HepG2 (cell line): ENCODE data around the gene INHBB. TPM values are rescaled to one million over a fixed set of nuclear protein-coding genes. Genes with fewer than 3 reads are reported as not detected.

Experiments
- ATAC-seq: fragments of 200-7000 bp; cut with Tn5 transposase; 3 replicates; pipeline ENCODE4 v1.9.1; 2020; ENCODE audit warnings: mild to moderate bottlenecking, moderate library complexity
- BruUV-seq: library from RNA; stranded (reverse); fragments of 400-500 nt; replicated peaks from 2 replicates; lab custom pipeline; 2021; lab: Mats Ljungman, UMichigan
- CTCF ChIA-PET: fragments of 300-600 bp; formaldehyde crosslinking; extraction: SDS; loops from one replicate; lab custom pipeline; 2021; ENCODE audit warnings: low total read pairs, inconsistent platforms, low intra/inter-chr PET ratio; lab: Yijun Ruan, JAX
- POLR2A ChIA-PET: fragments of 350-600 bp; sonication (Branson Sonifier 250); formaldehyde crosslinking; loops from one replicate; lab custom pipeline; 2020; ENCODE audit warnings: antibody characterized with exemption, inconsistent platforms; lab: Yijun Ruan, JAX
- DNase-seq: peaks from one replicate; pipeline ENCODE4 v3.0.0-alpha.2; 2015; ENCODE audit warnings: low spot score
- FAIRE-seq: peaks from 3 replicates; lab custom pipeline; 2011; peaks lifted over from hg19 to GRCh38; lab: Jason Lieb, UNC
- H2AFZ ChIP-seq: one replicate; pipeline ENCODE4 v1.6.1; 2011; ENCODE audit warnings: low read length, inconsistent platforms
- H3K27ac ChIP-seq: fragments of 300-600 bp; 3 replicates; pipeline ENCODE4 v1.8.0; 2011; ENCODE audit warnings: mixed run types, mild to moderate bottlenecking, mixed read lengths, low read length, inconsistent platforms; ENCODE audit not compliant: insufficient read depth; ENCODE audit errors: extremely low read length
- H3K27me3 ChIP-seq, 2 experiments: fragments of 200-600 bp in 1 of 2; 2 replicates in 1 of 2; 3 replicates in 1 of 2; pipeline versions ENCODE4 v1.6.0 to v1.8.0; 2011; ENCODE audit warnings: low read length in 2 of 2, mild to moderate bottlenecking in 2 of 2, moderate library complexity in 2 of 2, inconsistent platforms in 1 of 2; ENCODE audit not compliant: insufficient read depth in 2 of 2, control insufficient read depth in 1 of 2
- H3K36me3 ChIP-seq, 2 experiments: fragments of 200-600 bp in 1 of 2; replicated peaks in 1 of 2; 2 replicates in 1 of 2; 3 replicates in 1 of 2; pipeline versions ENCODE4 v1.5.1 to v1.8.0; 2011; ENCODE audit warnings: low read length in 2 of 2, inconsistent platforms in 1 of 2; ENCODE audit not compliant: insufficient read depth in 2 of 2, control insufficient read depth in 1 of 2
- H3K4me1 ChIP-seq: 2 replicates; pipeline ENCODE4 v1.5.1; 2012; ENCODE audit warnings: low read length, inconsistent platforms; ENCODE audit not compliant: insufficient read depth
- H3K4me2 ChIP-seq: 2 replicates; pipeline ENCODE4 v1.6.0; 2011; ENCODE audit warnings: low read depth, low read length, inconsistent platforms
- H3K4me3 ChIP-seq, 3 experiments: fragments of 200-600 bp in 1 of 3; sonication (generic), shearing (Covaris generic) in 1 of 3; replicated peaks in 1 of 3; 2 replicates each; pipeline ENCODE4 v1.5.1; 2011 to 2016; ENCODE audit warnings: low read length in 3 of 3, inconsistent platforms in 2 of 3, low read depth in 2 of 3, mild to moderate bottlenecking in 2 of 3, control low read depth in 1 of 3, mixed read lengths in 1 of 3; ENCODE audit not compliant: insufficient read depth in 1 of 3
- H3K79me2 ChIP-seq: one replicate; pipeline ENCODE4 v1.6.1; 2011; ENCODE audit warnings: low read length, inconsistent platforms; ENCODE audit not compliant: insufficient read depth
- H3K9ac ChIP-seq: 2 replicates; pipeline ENCODE4 v1.6.0; 2011; ENCODE audit warnings: mild to moderate bottlenecking, low read depth, low read length, inconsistent platforms; ENCODE audit not compliant: insufficient read depth
- H3K9me3 ChIP-seq: 2 replicates; pipeline ENCODE4 v1.5.1; 2012; ENCODE audit warnings: mild to moderate bottlenecking, low read length
- H4K20me1 ChIP-seq: 2 replicates; pipeline ENCODE4 v1.6.0; 2011; ENCODE audit warnings: inconsistent platforms, mild to moderate bottlenecking, low read length, moderate library complexity; ENCODE audit not compliant: insufficient read depth
- IKZF1 ChIP-seq: fragments of 450-650 bp; IDR thresholded peaks from 2 replicates; pipeline ENCODE4 v1.7.1; 2016
- KLF15 ChIP-seq: sonication (generic); formaldehyde crosslinking; IDR thresholded peaks from 2 replicates; pipeline ENCODE4 v1.8.1; 2023; ENCODE audit warnings: borderline replicate concordance, mild to moderate bottlenecking, inconsistent platforms, missing genetic modification reagents, mixed read lengths
- ZMYM3 ChIP-seq: sonication (generic); formaldehyde crosslinking; IDR thresholded peaks from 2 replicates; pipeline ENCODE4 v1.5.1; 2020; ENCODE audit warnings: mild to moderate bottlenecking, missing genetic modification reagents
- WGBS: methylation state at CpG from one replicate; pipeline ENCODE4 v1.1.6; 2017; ENCODE audit warnings: low lambda C conversion rate; 5-methylcytosine and 5-hydroxymethylcytosine counted together
- in situ Hi-C: cut with HindIII; loops from 2 replicates; pipeline ENCODE4 v1.10.0; 2017; ENCODE audit warnings: low pct_unique_long_range_greater_than_20kb; ENCODE audit not compliant: extremely low pct_ligation_motif_present
- intact Hi-C: fragments of 100-400 bp; cut with micrococcal nuclease; formaldehyde crosslinking; loops from one replicate; pipeline ENCODE4 v1.10.0; 2022; ENCODE audit not compliant: unreplicated experiment
- polyA plus RNA-seq, 8 experiments: library from polyadenylated mRNA; depleted of rRNA in 3 of 8; stranded (reverse) in 7 of 8; unstranded in 1 of 8; fragments of >200 nt; fragmentation: Illumina TruSeq in 4 of 8; extraction: Trizol in 4 of 8; gene quantifications; 2 replicates each; pipeline versions ENCODE4 v1.2.1 to v1.2.3, GENCODE V29; 2011 to 2016; ENCODE audit warnings: low read depth in 4 of 8, missing spikeins in 1 of 8, mixed read lengths in 1 of 8; ENCODE audit not compliant: insufficient read depth in 1 of 8
- total RNA-seq, 5 experiments: library from RNA; depleted of rRNA; stranded (reverse); fragments of >200 nt; fragmentation: Illumina TruSeq; extraction: Trizol; gene quantifications; 2 replicates each; pipeline ENCODE4 v1.2.3, GENCODE V29; 2016; ENCODE audit warnings: low read depth in 1 of 5
- TF ChIP-seq, protein P1 (sequence below): sonication (generic); formaldehyde crosslinking; IDR thresholded peaks from 2 replicates; pipeline ENCODE4 v1.4.0; 2020; ENCODE audit warnings: missing genetic modification reagents, borderline replicate concordance
- TF ChIP-seq, protein P2 (sequence below): sonication (generic); formaldehyde crosslinking; IDR thresholded peaks from 2 replicates; pipeline ENCODE4 v1.5.0; 2020; ENCODE audit warnings: missing genetic modification reagents, mild to moderate bottlenecking, borderline replicate concordance

The INHBB gene
- total and polyA plus RNA-seq, 2 of the 13 experiments (the other 11 are each of a cell fraction or from before 2014, with no cell fraction given), result 0.20 to 1.7 TPM

DNA sequence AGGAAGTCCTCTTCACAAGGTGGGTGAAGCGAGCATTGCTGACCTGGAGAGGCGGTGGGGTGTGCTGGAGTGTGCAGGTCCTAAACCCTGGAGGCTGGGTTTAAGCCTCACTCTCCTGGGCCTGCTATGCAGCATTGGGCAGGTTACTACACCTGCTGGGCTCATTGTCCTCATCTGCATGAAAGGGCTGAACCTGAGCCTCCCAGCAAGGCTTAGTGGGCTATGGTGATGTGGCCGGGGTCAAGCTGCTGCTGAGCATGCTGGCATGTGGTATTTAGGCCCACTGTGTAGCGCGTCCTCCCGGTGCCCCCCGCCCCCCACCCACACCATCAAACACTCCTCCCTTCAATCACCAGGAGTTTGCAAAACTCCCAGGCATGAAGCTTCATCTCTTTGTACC lies 37.3 kb downstream of the INHBB start:
- peaks cover 2% of the 10 kb centered on the region; the same call in 1 of the 2 replicates for H4K20me1 ChIP-seq
- POLR2A ChIA-PET, result interaction anchor here (2.1 kb wide), 1 partner anchor 13 kb away, joined by 9 read pairs; no protein-coding TSS in a partner anchor
- DNase-seq (no peak), FAIRE-seq (no peak), ATAC-seq (no peak)
- TF ChIP-seq, protein P1, sequence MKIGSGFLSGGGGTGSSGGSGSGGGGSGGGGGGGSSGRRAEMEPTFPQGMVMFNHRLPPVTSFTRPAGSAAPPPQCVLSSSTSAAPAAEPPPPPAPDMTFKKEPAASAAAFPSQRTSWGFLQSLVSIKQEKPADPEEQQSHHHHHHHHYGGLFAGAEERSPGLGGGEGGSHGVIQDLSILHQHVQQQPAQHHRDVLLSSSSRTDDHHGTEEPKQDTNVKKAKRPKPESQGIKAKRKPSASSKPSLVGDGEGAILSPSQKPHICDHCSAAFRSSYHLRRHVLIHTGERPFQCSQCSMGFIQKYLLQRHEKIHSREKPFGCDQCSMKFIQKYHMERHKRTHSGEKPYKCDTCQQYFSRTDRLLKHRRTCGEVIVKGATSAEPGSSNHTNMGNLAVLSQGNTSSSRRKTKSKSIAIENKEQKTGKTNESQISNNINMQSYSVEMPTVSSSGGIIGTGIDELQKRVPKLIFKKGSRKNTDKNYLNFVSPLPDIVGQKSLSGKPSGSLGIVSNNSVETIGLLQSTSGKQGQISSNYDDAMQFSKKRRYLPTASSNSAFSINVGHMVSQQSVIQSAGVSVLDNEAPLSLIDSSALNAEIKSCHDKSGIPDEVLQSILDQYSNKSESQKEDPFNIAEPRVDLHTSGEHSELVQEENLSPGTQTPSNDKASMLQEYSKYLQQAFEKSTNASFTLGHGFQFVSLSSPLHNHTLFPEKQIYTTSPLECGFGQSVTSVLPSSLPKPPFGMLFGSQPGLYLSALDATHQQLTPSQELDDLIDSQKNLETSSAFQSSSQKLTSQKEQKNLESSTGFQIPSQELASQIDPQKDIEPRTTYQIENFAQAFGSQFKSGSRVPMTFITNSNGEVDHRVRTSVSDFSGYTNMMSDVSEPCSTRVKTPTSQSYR, result no peak
- TF ChIP-seq, protein P2, sequence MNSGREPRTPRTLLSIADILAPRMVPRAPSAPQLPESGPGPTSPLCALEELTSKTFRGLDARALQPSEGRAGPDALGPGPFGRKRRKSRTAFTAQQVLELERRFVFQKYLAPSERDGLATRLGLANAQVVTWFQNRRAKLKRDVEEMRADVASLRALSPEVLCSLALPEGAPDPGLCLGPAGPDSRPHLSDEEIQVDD (CRISPR knock-in tag), result no peak
- TF ChIP-seq IKZF1 (no peak), KLF15 (no peak), ZMYM3 (CRISPR knock-in tag) (no peak)
- no TSS peak for BruUV-seq
- 70% methylated on average over 7 of the region's 7 CpGs for WGBS
- intact Hi-C loops (no loop called here), in situ Hi-C loops (no loop called here)
- CTCF ChIA-PET, result no interaction called here
- no peak overlapping the region for H2AFZ ChIP-seq
- H3K27me3 ChIP-seq, result peaks cover 4 to 19% of the 10 kb centered on the region in 2 experiments; a peak in 3 of 5 replicates
- no peaks in the 10 kb centered on the region for H3K9me3 ChIP-seq
- H3K4me1 ChIP-seq, result peaks cover 20% of the 10 kb centered on the region
- H3K4me2 ChIP-seq, result no peak overlapping the region
- H3K79me2 ChIP-seq, result no peaks in the 10 kb centered on the region
- no peak overlapping the region for H3K4me3 ChIP-seq
- no peak overlapping the region for H3K9ac ChIP-seq
- H3K27ac ChIP-seq, result no peak overlapping the region
- no peaks in the 10 kb centered on the region for H3K36me3 ChIP-seq
